Left kidney (tissue), 2 donors: ENCODE data around the gene DYSF. TPM values are rescaled to one million over a fixed set of nuclear protein-coding genes. Genes with fewer than 3 reads are reported as not detected.
A peak's percentile ranks its signal among the peaks of the same experiment; 100 is the strongest.

ENCODE experiments used
- DNase-seq: peaks from one replicate; pipeline ENCODE4 v3.0.0-alpha.2; 2013
- polyA plus RNA-seq: library from polyadenylated mRNA; unstranded; fragments of 120-200 nt; gene quantifications from one replicate; pipeline ENCODE4 v1.2.1, GENCODE V29; 2013; ENCODE audit not compliant: insufficient read length

DYSF gene
- polyA plus RNA-seq, 1 donor, result 15.4 TPM

DNA sequence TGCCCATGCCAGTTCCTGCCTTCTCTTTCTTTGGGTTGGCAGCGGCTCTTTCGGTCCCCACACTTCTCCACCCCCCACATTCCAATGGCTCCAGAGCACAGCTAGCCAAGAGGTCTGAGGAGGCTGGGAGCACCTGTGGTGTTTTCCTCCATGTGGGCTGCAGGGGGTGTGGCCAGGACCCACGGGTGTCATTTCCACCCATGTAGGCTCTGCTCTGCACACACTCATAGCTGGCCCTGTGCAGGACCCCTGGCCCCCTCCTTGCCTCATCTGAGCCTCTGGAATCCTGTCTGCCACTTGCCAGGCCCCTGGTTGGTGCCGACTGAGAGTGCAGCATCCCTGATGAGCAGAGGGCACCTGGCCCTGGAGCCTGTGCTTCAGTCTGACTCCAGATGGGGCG is 46.3 kb downstream of the DYSF start:
- no peak for DNase-seq

DNA sequence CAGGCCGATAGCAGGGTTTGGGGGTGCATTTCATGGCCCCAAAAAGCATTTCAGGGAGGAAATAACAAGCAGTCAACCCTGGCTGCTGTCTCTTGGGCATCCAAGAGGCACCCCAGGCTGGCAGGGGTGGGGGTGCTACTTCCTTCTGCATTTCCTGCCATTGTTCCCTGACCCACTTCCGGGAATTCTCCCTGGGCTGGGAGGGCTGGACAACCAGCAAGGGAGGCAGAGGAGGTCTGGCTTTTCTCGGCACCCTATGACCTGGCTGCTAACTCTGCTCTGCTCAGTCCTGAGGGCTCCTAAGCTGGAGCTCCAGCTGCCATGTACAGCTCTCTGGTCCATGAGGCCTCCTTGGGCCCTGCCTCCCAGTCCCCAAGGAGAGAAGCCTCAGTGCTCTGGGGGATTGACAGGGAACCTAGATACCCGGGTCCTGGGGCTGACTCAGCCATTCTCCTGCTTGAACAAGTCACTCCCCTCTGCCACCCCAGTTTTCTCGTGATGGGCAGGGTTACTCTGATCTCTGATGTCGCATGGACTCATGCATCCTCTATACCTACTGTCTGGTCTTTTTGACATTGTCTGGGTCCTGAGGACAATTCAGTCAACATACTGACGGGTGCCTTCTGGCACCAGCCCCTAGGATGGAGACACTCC is 47.2 kb downstream of the DYSF start:
- DNase-seq, result no peak

- DNase-seq, result no peak
Observed at GRCh38 chr2:71502941-71503738, 49.8 kb downstream of the DYSF start.

DNA sequence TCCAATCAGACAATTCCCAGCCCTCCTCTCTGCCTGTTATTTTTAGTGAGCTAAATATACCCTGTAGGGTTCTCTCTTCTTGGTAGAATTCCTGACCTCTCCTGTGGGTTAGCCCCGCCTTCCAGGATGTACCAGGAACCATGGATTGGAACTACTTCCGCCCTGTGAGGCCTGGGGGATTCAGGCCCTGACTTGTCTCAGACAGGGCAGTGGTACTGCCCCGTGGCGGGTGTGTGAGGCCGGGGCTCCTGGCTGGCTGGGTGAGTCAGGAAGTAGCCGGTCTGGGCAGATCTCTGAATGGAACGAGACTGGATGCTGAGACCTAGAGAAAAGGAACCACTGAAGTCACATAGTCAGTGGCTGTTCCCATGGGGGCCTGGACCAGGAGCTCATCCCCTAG is 50.5 kb downstream of the DYSF start:
- no peak for DNase-seq

DNA sequence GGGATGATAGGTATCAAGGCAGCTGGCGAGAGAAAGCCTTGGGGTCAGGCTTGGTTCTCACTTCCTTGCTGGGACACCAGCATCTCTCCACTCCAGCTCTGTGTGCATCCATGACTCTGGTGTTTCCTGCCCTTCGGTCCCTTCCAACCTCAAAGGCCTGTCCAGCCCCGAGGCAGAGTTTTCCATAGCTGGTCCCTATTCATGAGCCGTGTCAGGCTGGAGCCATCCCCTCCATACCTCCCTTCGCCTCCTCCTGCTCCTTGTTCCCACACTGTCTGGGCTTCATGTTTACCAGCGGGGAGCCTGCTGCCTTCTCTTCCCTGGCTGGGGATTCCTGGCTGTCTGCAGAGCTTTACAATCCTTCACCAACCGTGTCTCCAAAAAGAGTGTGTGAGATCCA is 51.2 kb downstream of the DYSF start:
- no peak for DNase-seq

- DNase-seq, result no peak
Observed at GRCh38 chr2:71505086-71505769, 51.9 kb downstream of the DYSF start.

DNA sequence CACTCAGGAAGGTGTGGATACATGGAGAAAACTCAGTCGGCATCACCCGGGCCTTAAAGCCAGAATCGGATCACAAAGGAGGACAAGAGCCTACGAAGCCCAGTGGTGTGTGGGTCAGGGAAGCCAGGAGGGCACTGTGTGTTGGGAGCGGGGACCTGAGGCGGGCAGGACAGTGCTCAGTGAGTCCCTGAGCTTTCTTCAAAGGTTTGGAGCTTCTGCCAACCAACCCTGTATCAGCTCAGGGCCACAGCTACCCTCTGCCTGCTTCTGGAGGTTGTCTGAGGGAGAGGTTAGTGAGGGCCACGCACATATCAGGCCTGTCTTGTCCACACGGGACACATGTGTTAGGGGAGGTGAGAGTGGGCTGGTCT is 52.4 kb downstream of the DYSF start:
- DNase-seq, result no peak

DNA sequence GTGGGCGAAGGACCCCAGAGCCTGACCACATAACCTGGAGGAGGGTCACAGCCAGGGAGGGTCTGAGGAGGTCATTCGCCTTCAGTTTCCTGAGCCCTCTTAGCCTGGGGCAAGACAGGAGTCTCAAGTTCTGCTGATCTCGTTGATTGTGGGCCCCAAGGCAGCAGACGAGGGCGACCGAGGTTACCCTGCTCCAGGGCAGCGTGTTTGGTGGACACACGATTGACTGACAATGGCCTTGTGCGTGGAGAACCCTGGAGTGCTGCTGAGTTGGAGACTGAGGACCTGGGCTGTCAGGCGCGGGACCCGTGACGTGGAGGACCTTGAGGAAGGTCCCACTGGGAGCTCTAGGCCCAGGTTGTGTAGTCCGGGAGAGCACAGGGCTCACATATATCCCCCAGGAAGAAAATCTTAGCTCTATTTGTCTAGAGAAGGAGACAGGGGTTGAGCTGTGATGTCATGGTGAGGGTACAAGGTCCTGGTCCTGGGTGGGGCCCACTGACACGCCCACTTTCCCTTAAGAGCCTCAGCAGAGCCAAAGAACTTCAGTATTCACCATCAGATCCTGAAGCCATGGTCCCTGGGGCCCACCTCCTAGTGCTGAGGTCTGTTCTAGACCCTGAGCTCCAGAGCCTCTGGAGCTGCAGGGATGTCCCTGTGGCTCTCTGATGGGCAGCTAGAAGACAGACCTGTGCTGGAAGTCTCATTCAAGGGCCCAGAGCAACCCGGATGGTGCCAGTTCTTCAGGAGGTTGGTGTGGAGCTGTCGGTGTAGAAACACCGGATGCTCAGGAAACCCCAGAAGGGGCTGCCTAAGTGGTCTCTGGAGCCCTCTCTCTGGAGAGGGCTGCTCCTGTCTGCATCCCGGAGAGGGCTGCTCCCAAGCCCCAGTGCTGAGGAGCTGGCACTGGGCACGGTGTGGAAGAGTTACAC is 53.1 kb downstream of the DYSF start:
- DNase-seq, result no peak

DNA sequence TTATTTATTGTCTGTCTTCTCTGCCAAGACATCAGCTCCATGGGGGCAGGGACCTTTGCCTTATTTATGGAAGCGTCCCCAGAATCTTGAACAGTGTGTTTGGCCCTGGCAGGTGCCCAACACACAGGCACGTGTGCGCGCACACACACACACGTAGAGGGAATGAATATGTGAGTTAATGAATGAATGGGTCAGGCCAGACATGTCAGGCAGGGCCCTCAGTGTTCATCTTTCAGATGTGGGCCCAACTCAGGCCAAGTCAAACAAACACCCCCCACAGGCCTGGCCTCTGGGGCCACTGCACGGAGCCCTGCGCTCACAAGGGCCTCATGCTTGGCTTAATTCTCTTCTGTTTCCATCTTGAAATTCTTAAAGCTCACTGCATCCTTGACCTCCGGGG is 54.1 kb downstream of the DYSF start:
- no peak for DNase-seq

DNA sequence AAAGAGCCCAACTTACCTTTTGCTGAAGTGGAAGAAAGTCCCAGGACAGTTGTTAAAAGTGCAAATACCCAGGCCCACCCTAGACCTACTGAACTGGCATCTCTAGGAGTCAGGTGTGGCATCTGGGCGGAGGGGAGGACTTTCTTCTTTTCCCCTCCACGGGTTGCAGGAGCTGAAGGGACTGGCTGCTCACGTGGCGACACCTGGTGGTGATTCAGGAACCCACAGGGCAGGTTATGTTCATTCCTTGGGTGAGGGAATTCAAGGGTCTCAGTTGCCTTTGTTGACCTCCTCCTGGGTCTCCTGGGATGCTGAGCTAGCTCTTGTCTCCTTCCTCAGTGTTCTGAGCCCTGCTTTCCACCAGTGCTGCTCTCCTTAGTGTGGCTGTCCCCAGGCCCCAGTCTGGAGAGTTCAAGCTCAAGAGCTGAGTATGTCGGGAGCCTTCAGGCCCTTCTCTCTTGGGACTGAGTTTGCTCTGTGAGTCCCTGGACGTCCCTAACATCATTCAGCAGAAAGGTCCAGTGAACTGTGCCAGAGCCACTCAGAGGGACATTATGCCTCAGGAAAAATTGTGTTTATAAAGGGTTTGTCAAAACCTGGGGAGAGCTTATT is 56.9 kb downstream of the DYSF start:
- peak; percentile 26 for DNase-seq

- DNase-seq, result no peak
Observed at GRCh38 chr2:71510938-71511337, 57.6 kb downstream of the DYSF start.

GRCh38 chr2:71511776-71512175 is 58.4 kb downstream of the DYSF start:
- no peak for DNase-seq

DNA sequence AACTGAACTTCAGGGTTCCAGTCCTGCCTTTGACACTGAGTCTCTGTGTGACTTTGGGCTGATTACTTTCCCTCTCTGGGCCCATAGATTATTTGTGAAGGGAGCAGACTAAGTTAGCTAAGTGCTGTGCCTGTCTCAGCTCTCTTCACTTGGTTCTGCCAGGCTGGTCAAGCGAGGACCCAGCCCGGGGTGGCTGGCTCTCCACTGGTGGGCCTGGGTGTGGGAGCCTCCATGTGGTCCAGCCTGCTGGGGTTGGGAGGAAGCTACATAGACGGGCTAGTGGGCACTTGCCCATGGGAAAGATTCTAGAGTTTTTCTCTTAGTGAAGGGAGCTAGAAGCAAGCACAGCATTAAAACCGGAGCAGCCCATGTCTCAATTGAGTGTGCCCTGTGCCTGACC is 59.0 kb downstream of the DYSF start:
- DNase-seq, result no peak

- DNase-seq, result no peak
Observed at GRCh38 chr2:71513096-71513495, 59.7 kb downstream of the DYSF start.

DNA sequence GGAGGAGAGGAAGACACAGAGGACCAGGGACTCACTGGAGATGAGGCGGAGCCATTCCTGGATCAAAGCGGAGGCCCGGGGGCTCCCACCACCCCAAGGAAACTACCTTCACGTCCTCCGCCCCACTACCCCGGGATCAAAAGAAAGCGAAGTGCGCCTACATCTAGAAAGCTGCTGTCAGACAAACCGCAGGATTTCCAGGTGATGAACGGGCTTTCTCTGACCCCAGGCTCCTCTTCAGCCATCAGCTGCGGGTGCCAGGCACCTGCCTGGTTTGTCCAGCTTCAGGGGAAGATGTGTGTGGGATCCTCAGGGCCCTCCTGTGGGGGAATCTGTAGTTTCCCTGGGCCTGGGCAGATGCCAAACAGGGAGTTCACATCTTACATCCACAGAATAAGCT is 60.4 kb downstream of the DYSF start:
- no peak for DNase-seq

DNA sequence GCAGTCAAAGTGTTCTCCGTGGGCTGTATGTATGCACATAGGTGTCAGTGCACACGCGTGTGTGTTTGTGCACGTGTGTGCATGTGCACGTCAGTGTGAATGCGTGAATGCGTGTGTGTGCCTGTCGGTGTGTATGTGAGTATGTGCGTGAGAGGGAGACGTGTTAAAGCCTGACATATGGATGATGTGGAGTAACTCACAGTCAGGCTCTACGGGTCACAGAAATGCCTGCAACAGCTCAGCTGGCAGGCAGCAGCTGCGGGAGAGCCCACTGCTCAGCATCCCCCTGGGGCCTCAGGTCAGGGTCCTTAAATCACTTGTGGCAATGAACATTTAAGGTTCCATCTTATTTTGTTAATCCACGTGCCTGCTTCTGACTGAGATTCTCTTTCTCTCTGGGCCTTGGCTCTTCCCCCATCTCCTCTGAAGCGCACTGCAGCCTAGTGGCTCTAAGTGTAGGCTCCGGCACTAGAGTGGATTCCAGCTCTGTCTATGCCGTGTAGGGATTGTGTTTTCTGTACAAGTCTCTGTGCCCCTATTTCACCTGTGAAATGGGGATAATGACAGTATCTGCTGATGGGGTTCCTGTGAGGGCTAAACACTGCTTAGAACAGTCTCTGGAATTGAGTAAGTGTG is 63.0 kb downstream of the DYSF start:
- DNase-seq, result no peak

GRCh38 chr2:71517851-71518250 is 64.5 kb downstream of the DYSF start:
- no peak for DNase-seq

DNA sequence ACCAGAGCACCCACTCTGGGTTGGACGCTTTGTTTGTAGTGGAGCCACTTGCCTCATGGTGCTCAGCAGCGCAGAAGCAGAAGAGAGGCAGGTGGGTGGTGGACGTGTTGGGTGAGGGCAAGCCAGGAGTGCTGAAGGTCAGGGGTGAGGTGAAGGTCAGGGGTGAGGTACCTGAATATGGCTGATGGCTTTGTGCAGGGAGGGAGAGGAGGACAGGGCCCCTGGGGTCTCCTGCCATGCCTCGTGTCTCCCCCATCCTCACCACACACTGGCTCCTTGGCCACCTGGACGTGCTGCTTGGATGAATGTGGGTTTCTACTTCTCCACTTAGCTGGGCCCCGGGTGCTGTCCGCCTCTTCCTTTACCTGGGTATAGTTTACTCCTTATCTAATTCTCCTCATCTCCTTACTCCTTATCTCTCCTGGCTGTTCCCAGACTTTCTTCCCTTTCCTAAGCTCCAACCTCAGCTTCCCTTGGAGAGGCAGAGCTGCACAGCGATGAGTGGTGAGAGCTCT is 68.1 kb downstream of the DYSF start:
- no peak for DNase-seq

- no peak for DNase-seq
Observed at GRCh38 chr2:71524476-71524875, 71.1 kb downstream of the DYSF start.

GRCh38 chr2:71526141-71526540 is 72.8 kb downstream of the DYSF start:
- DNase-seq, result no peak

DNA sequence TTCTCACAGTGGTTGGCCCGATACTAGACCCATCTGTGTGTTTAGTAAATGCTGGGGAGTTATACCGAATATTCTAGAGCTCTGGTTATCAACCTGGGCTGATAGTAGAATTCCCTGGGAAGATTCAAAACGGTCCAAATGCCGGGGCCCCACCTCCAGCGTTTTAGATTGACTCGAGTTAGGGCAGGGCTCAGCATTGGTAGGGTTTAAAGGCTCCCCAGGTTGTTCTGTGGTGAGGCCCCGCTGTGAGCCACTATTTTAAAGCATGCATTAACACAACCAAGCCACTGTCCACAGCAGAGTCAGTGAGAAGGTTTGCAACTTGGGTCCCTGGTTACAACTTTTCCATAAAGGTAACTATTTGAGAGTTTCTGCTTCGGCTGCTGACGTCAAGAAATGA is 73.6 kb downstream of the DYSF start:
- DNase-seq, result no peak
